SK-N-SH (cell line): Measurements from ENCODE around the gene ATP2B3. TPM values are rescaled to one million over a fixed set of nuclear protein-coding genes. Genes with fewer than 3 reads are reported as not detected.

Source experiments
- CTCF ChIA-PET: fragments of 300-600, 350-600 bp; formaldehyde crosslinking; extraction: SDS; loops from one replicate; lab custom pipeline; 2021; lab: Yijun Ruan, JAX
- POLR2A ChIA-PET: fragments of 350-600 bp; sonication (Branson Sonifier 250); formaldehyde crosslinking; extraction: SDS; loops from one replicate; lab custom pipeline; 2020; ENCODE audit warnings: antibody characterized with exemption, inconsistent platforms; lab: Yijun Ruan, JAX
- DNase-seq: peaks from one replicate; pipeline ENCODE4 v3.0.0; 2012
- H2AFZ ChIP-seq: fragments of 200-600 bp; sonication (generic); 2 replicates; pipeline ENCODE4 v1.8.1; 2016; ENCODE audit warnings: antibody characterized with exemption, mild to moderate bottlenecking, low read depth
- H3F3A ChIP-seq: fragments of 200-600 bp; sonication (generic); replicated peaks from 2 replicates; pipeline ENCODE3; 2016; ENCODE audit warnings: antibody characterized with exemption, mild to moderate bottlenecking; ENCODE audit not compliant: insufficient read depth
- H3K27ac ChIP-seq, 2 experiments: fragments of 200-500 bp in 1 of 2; fragments of 200-600 bp in 1 of 2; sonication (Bioruptor generic) in 1 of 2; sonication (generic), shearing (Covaris generic) in 1 of 2; 2 replicates each; pipeline versions ENCODE4 v1.5.1 to v1.6.1; 2014 to 2016; ENCODE audit warnings: low read depth in 2 of 2, inconsistent platforms in 1 of 2, low read length in 1 of 2, mild to moderate bottlenecking in 1 of 2, mixed read lengths in 1 of 2
- H3K27me3 ChIP-seq: fragments of 200-600 bp; sonication (generic), shearing (Covaris generic); 2 replicates; pipeline ENCODE4 v1.6.1; 2016; ENCODE audit warnings: mixed run types; ENCODE audit not compliant: insufficient read depth
- H3K36me3 ChIP-seq, 2 experiments: fragments of 200-500 bp in 1 of 2; fragments of 200-600 bp in 1 of 2; sonication (Bioruptor generic) in 1 of 2; sonication (generic) in 1 of 2; replicated peaks in 1 of 2; 2 replicates each; pipeline versions ENCODE3 to v1.5.1; 2014 to 2016; ENCODE audit warnings: low read length in 1 of 2, mild to moderate bottlenecking in 1 of 2; ENCODE audit not compliant: insufficient read depth in 2 of 2, control insufficient read depth in 1 of 2
- H3K4me1 ChIP-seq, 2 experiments: fragments of 200-500 bp in 1 of 2; fragments of 200-600 bp in 1 of 2; sonication (Bioruptor generic) in 1 of 2; sonication (generic), shearing (Covaris generic) in 1 of 2; 2 replicates each; pipeline versions ENCODE4 v1.5.1 to v1.6.1; 2014 to 2016; ENCODE audit warnings: low read depth in 1 of 2, low read length in 1 of 2, mixed run types in 1 of 2; ENCODE audit not compliant: insufficient read depth in 2 of 2, control insufficient read depth in 1 of 2
- H3K4me2 ChIP-seq: fragments of 200-600 bp; sonication (generic), shearing (Covaris generic); 2 replicates; pipeline ENCODE4 v1.6.1; 2017; ENCODE audit warnings: mixed run types
- H3K4me3 ChIP-seq, 2 experiments: fragments of 200-500 bp in 1 of 2; fragments of 200-600 bp in 1 of 2; sonication (Bioruptor generic) in 1 of 2; sonication (generic), shearing (Covaris generic) in 1 of 2; 2 replicates each; pipeline versions ENCODE4 v1.5.1 to v1.8.1; 2014 to 2016; ENCODE audit warnings: low read depth in 2 of 2, inconsistent platforms in 1 of 2, low read length in 1 of 2, mild to moderate bottlenecking in 1 of 2, mixed read lengths in 1 of 2, moderate library complexity in 1 of 2
- H3K79me2 ChIP-seq: fragments of 200-600 bp; sonication (generic); 2 replicates; pipeline ENCODE4 v1.8.1; 2017; ENCODE audit warnings: mild to moderate bottlenecking; ENCODE audit not compliant: insufficient read depth
- H3K9ac ChIP-seq: fragments of 200-600 bp; sonication (generic); 2 replicates; pipeline ENCODE4 v1.6.1; 2017; ENCODE audit warnings: mixed run types
- H3K9me2 ChIP-seq: fragments of 200-600 bp; sonication (generic); 2 replicates; pipeline ENCODE4 v1.6.1; 2017; ENCODE audit warnings: mixed run types
- H3K9me3 ChIP-seq: fragments of 200-600 bp; sonication (generic); 2 replicates; pipeline ENCODE4 v1.6.1; 2017; ENCODE audit warnings: mixed run types, mild to moderate bottlenecking, moderate library complexity
- H4K20me1 ChIP-seq: fragments of 200-600 bp; sonication (generic); 2 replicates; pipeline ENCODE4 v1.6.1; 2017; ENCODE audit warnings: mild to moderate bottlenecking, mixed run types; ENCODE audit not compliant: insufficient read depth
- EZH2phosphoT487 ChIP-seq: fragments of 200-600 bp; sonication (generic); IDR thresholded peaks from 2 replicates; pipeline ENCODE4 v1.6.1; 2017; ENCODE audit warnings: low read depth, mixed run types, mild to moderate bottlenecking, antibody characterized with exemption, moderate library complexity, borderline replicate concordance
- FOSL2 ChIP-seq: IDR thresholded peaks from 2 replicates; pipeline ENCODE4 v1.4.0; 2012; ENCODE audit warnings: low read depth, mild to moderate bottlenecking, moderate library complexity, borderline replicate concordance
- GABPA ChIP-seq: IDR thresholded peaks from 2 replicates; pipeline ENCODE4 v1.4.0; 2012; ENCODE audit warnings: low read depth, mild to moderate bottlenecking
- IRF3 ChIP-seq: fragments of 150-350 bp; IDR thresholded peaks from 2 replicates; pipeline ENCODE4 v1.6.1; 2016; ENCODE audit warnings: mild to moderate bottlenecking, low read depth, low read length
- MEF2A ChIP-seq: IDR thresholded peaks from 2 replicates; pipeline ENCODE4 v1.4.0; 2012; ENCODE audit warnings: low read depth, borderline replicate concordance
- MXI1 ChIP-seq: IDR thresholded peaks from 2 replicates; pipeline ENCODE4 v1.6.1; 2012; ENCODE audit warnings: mild to moderate bottlenecking, low read depth, low read length, improper control_type of control experiment
- NFIC ChIP-seq: IDR thresholded peaks from 2 replicates; pipeline ENCODE4 v1.4.0; 2012; ENCODE audit warnings: borderline replicate concordance
- SMC3 ChIP-seq: IDR thresholded peaks from 2 replicates; pipeline ENCODE4 v1.6.1; 2012; ENCODE audit warnings: low read depth, low read length, improper control_type of control experiment
- TCF12 ChIP-seq: IDR thresholded peaks from 2 replicates; pipeline ENCODE4 v1.4.0; 2012
- YY1 ChIP-seq: IDR thresholded peaks from 2 replicates; pipeline ENCODE4 v1.4.0; 2012; ENCODE audit warnings: low read depth, mild to moderate bottlenecking
- WGBS: methylation state at CpG from one replicate; pipeline ENCODE4 v1.1.6; 2017; ENCODE audit warnings: low lambda C conversion rate; 5-methylcytosine and 5-hydroxymethylcytosine counted together
- polyA plus RNA-seq, 3 experiments: library from polyadenylated mRNA; depleted of rRNA; stranded (reverse); fragments of >200 nt; gene quantifications; 2 replicates each; pipeline ENCODE4 v1.2.3, GENCODE V29; 2012
- TF ChIP-seq, protein P1 (sequence below): fragments of 200-600 bp; sonication (generic); IDR thresholded peaks from 2 replicates; pipeline ENCODE4 v1.6.1; 2017; ENCODE audit warnings: antibody characterized with exemption, mild to moderate bottlenecking, moderate library complexity
- TF ChIP-seq, protein P2 (sequence below): IDR thresholded peaks from 2 replicates; pipeline ENCODE4 v1.4.0; 2012; ENCODE audit warnings: low read depth, borderline replicate concordance

Gene ATP2B3
- polyA plus RNA-seq, 1 of the 3 experiments (the other 2 are of a cell fraction) = 0.16 TPM

DNA sequence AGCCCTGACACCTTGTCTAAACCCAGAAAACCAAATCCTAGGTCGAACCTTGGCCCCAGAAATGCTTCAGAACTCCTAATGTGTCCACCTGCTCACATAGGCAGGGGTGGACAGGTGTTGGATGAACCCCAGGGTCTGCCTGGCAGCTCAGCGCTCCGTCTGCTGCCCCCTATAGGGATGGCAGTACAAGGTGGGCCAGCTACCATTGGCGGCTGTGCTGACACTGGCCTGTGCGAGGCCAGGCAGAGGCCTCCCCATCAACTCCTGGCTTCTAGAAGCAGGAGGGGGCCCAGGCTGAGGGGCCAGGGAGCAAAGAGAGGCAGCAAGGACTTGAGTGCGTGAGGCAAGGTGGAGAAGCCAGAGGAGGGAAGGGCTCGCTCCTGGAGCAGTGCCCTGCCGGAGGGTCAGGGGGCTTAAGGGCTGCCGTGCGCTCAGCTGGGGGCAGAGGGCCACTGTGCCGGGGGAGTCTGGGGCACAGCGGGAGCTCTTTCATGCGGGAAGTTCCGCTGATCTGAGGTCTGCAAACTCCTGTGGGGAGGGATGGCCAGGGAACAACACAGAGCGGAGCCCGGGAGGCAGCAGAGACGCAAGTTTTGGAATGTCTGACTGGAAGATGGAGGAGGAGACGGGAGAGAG lies 60.9 kb downstream of the ATP2B3 start:
- CTCF ChIA-PET = interaction anchor here (0.7 to 2.7 kb wide), 9 partner anchors 17 to 435 kb away, joined by 3 to 14 read pairs (median 4); no protein-coding TSS in a partner anchor
- H3K9me3 ChIP-seq = no peaks in the 10 kb centered on the region
- H2AFZ ChIP-seq = no peak overlapping the region
- H3K4me2 ChIP-seq = no peak overlapping the region
- POLR2A ChIA-PET = no interaction called here
- H3K9ac ChIP-seq = no peak overlapping the region
- no peak overlapping the region for H3K4me3 ChIP-seq
- H3F3A ChIP-seq = no peaks in the 10 kb centered on the region
- TF ChIP-seq, protein P1, sequence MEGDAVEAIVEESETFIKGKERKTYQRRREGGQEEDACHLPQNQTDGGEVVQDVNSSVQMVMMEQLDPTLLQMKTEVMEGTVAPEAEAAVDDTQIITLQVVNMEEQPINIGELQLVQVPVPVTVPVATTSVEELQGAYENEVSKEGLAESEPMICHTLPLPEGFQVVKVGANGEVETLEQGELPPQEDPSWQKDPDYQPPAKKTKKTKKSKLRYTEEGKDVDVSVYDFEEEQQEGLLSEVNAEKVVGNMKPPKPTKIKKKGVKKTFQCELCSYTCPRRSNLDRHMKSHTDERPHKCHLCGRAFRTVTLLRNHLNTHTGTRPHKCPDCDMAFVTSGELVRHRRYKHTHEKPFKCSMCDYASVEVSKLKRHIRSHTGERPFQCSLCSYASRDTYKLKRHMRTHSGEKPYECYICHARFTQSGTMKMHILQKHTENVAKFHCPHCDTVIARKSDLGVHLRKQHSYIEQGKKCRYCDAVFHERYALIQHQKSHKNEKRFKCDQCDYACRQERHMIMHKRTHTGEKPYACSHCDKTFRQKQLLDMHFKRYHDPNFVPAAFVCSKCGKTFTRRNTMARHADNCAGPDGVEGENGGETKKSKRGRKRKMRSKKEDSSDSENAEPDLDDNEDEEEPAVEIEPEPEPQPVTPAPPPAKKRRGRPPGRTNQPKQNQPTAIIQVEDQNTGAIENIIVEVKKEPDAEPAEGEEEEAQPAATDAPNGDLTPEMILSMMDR = 0 out of 2 replicates have a peak, but pooled peaks have one; percentile 14
- no peak for TF ChIP-seq NFIC
- TF ChIP-seq, all 33 proteins: peak for 1
- H3K79me2 ChIP-seq = no peaks in the 10 kb centered on the region
- whole genome bisulfite sequencing = 51% methylated on average over 18 of the region's 18 CpGs
- no peaks in the 10 kb centered on the region for H3K36me3 ChIP-seq
- no peak for DNase-seq
- peaks cover 83% of the 10 kb centered on the region for H3K27me3 ChIP-seq
- no peaks in the 10 kb centered on the region for H4K20me1 ChIP-seq
- peaks cover 0 to 13% of the 10 kb centered on the region in 2 experiments; a peak in 1 of 4 replicates for H3K4me1 ChIP-seq
- no peaks in the 10 kb centered on the region for H3K9me2 ChIP-seq
- no peak overlapping the region for H3K27ac ChIP-seq

- no peak for DNase-seq
- no peaks in the 10 kb centered on the region for H3K36me3 ChIP-seq
- peaks cover 0 to 13% of the 10 kb centered on the region in 2 experiments; a peak in 1 of 4 replicates for H3K4me1 ChIP-seq
- TF ChIP-seq SMC3 (no peak), MXI1 (no peak), MEF2A (no peak), EZH2phosphoT487 (no peak), GABPA (no peak), IRF3 (no peak), TCF12 (no peak), FOSL2 (no peak), YY1 (no peak)
- TF ChIP-seq, protein P2, sequence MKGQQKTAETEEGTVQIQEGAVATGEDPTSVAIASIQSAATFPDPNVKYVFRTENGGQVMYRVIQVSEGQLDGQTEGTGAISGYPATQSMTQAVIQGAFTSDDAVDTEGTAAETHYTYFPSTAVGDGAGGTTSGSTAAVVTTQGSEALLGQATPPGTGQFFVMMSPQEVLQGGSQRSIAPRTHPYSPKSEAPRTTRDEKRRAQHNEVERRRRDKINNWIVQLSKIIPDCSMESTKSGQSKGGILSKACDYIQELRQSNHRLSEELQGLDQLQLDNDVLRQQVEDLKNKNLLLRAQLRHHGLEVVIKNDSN = no peak
- TF ChIP-seq, protein P1 = no peak
- H3K79me2 ChIP-seq = no peaks in the 10 kb centered on the region
- no peaks in the 10 kb centered on the region for H3K9me3 ChIP-seq
- ChIA-PET CTCF (interaction anchor here (1.0 to 2.0 kb wide), 3 partner anchors 25 to 71 kb away, joined by 4 to 14 read pairs (median 4); no protein-coding TSS in a partner anchor), POLR2A (no interaction called here)
- peaks cover 82% of the 10 kb centered on the region for H3K27me3 ChIP-seq
- H3K4me2 ChIP-seq = no peak overlapping the region
- no peaks in the 10 kb centered on the region for H3F3A ChIP-seq
- H3K4me3 ChIP-seq = no peak overlapping the region
- no peak overlapping the region for H3K27ac ChIP-seq
- no peaks in the 10 kb centered on the region for H3K9me2 ChIP-seq
- no peak overlapping the region for H3K9ac ChIP-seq
- no peak overlapping the region for H2AFZ ChIP-seq
- H4K20me1 ChIP-seq = no peaks in the 10 kb centered on the region
- 40% methylated on average over 1 of the region's 2 CpGs for WGBS
Measured at GRCh38 chrX:153578889-153579288, 61.4 kb downstream of the ATP2B3 start.
